CD1c-positive myeloid dendritic cell (primary cell): ENCODE measurements around the gene CEACAM1.
"Not testable (repeated sequence)": the region's sequence is repeated elsewhere in the genome, so short reads cannot be mapped to it uniquely, and the experiment has no call there.

Experiments used
- DNase-seq: peaks from one replicate; pipeline ENCODE4 v3.0.0-alpha.2; 2016; ENCODE audit errors: extremely low spot score

CEACAM1 gene

GRCh38 chr19:42548552-42548951, 20.3 kb upstream of the CEACAM1 start:
- DNase-seq: no peak

GRCh38 chr19:42547929-42548328, 19.6 kb upstream of the CEACAM1 start:
- DNase-seq: no peak

- no peak for DNase-seq
These were observed 18.7 kb upstream of the CEACAM1 start for GRCh38 chr19:42546831-42547500.

- no peak for DNase-seq
These were observed 15.9 kb upstream of the CEACAM1 start for GRCh38 chr19:42544146-42544545.

- DNase-seq: no peak
These were observed 14.5 kb upstream of the CEACAM1 start for GRCh38 chr19:42542791-42543190.

- no peak for DNase-seq
These were observed 11.8 kb upstream of the CEACAM1 start for GRCh38 chr19:42540071-42540553.

GRCh38 chr19:42538841-42539709, 10.8 kb upstream of the CEACAM1 start:
- DNase-seq: no peak

DNA sequence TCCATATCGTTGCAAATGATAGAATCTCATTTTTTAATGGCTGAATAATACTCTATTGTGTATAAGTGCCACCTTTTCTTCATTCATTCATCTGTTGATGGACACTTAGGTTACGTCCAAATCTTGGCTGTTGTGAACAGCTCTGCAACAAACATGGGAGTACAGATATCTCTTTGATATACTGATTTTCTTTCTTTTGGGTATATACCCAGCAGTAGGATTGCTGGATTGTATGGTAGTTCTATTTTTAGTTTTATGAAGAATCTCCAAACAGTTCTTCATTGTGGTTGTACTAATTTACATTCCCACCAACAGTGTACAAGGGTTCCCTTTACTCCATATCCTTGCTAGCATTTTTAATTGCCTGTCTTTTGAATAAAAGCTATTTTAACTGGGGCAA, 7.0 kb upstream of the CEACAM1 start:
- not testable (repeated sequence) for DNase-seq

DNA sequence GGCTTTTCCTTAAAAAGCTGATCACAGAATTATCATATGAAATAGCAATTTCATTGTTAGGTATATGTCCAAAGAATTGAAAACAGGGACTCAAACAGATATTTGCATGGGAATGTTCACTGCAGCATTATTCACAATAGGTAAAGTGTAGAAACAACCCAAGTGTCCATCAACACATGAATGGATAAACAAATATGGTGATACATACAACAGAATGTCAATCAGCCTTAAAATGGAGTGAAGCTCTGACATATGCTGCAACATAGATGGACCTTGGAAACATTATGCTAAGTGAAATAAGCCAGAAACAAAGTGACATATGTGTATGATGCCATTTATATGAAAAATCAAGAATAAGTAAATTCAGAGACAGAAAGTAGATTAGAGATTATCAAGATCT, 6.1 kb upstream of the CEACAM1 start:
- DNase-seq: no peak

DNA sequence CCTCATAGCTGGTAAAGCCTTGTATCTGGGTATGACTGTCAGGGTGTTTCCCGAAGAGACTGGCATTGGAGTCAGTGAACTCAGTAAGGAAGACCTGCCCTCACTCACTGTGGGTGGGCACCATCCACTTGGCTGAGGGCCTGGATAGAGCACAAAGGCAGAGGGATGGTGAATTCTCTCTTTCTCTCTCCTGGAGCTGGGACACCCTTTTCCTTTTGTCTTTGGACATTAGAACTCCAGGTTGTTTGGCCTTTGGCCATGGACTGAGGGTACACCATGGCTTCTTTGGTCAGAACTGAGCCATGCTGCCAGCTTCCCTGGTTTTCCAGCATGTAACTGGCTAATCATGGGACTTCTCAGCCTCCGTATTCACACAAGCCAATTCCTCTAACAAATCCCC, 4.6 kb upstream of the CEACAM1 start:
- DNase-seq: no peak

- no peak for DNase-seq
These were observed 3.0 kb upstream of the CEACAM1 start for GRCh38 chr19:42531313-42531712.

DNA sequence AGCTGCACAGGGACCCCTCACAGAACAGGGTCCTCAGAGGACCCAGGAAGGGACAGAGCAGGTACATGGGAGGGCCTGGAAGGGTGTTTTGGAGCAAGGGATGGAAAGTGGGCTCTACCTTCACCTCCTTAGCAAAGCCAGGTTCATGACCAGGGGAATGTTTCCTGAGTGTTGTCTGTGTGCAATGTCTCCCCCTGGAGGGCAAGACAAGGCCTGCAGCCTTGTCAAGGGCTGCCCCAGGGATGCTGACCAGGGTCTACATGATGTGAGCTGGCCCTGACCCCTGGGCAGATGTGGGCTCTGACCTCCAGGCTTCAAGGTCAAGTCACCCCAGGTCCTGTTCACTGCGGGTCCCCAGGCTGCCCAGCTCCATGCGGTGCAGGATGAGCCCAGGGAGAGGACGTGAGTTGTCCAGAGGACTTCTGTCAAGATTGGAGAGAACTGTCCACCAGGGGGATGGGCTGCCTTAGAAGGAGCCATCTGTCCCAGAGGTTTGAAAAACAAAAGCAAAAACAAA, 1.0 kb upstream of the CEACAM1 start:
- DNase-seq: peak; percentile 72

GRCh38 chr19:42524943-42525342, 3.3 kb downstream of the CEACAM1 start:
- DNase-seq: no peak

- no peak for DNase-seq
These were observed 4.0 kb downstream of the CEACAM1 start for GRCh38 chr19:42524250-42524649.

DNA sequence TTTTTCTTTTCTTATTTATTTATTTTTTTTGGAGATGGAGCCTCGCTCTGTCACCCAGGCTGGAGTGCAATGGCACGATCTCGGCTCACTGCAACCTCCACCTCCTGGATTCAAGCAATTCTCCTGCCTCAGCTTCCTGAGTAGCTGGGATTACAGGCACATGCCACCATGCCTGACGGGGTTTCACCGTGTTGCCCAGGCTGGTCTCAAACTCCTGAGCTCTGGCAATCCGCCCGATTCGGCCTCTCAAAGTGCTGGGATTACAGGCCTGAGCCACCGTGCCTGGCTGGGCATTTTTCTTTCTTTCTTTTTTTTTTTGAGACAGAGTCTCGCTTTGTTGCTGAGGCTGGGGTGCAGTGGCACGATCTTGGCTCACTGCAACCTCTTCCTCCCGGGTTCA, 6.0 kb downstream of the CEACAM1 start:
- DNase-seq: not testable (repeated sequence)

DNA sequence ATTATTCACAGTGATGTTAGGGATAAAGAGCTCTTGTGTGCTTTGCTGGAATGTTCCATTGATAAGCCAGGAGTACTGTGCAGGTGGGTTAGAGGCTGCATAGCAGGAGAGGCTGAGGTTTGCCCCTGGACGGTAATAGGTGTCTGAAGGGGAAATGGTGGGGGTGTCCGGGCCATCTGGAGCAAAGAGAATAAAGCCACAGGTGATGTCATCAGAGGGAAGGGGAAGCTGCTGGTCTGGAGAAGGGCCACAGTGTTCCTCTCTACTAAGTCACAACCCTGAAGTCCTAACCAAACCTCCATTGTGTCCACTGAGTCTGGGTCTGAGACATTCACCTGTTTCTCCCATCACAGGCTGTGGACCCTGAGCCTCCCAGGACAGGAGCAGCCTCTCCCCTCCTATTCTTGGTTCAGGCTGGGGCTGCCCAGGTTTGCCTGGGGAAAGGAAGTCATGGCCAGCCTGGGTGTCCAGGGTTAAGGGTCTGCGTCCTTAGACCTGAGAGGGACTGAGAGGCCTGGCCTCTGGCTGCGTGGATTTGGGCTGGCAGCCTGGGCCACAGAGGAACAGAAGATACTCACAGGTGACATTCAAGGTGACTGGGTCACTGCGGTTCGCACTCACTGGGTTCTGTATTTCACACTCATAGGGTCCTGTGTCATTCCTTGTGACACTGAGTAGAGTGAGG, 6.8 kb downstream of the CEACAM1 start:
- DNase-seq: peak; percentile 21

GRCh38 chr19:42519108-42519507, 9.2 kb downstream of the CEACAM1 start:
- DNase-seq: no peak

- DNase-seq: no peak
These were observed 11.5 kb downstream of the CEACAM1 start for GRCh38 chr19:42516771-42517170.

GRCh38 chr19:42515241-42515832, 12.9 kb downstream of the CEACAM1 start:
- DNase-seq: no peak

GRCh38 chr19:42514449-42514848, 13.8 kb downstream of the CEACAM1 start:
- DNase-seq: no peak

- DNase-seq: no peak
These were observed 15.5 kb downstream of the CEACAM1 start for GRCh38 chr19:42512743-42513304.
